Posterior cingulate gyrus (tissue), 11 donors: ENCODE data around the gene FRS2.

ENCODE experiments used
- DNase-seq, 10 donors: peaks; one replicate each; pipeline versions ENCODE4 v3.0.0 to v3.0.0-alpha.2; 2020 to 2021; ENCODE audit warnings: mixed read lengths in 3 of 10
- intact Hi-C: fragments of 100-400 bp; cut with DNase I; formaldehyde crosslinking; loops from one replicate; pipeline ENCODE4 v1.15.1; 2023

FRS2 gene

DNA sequence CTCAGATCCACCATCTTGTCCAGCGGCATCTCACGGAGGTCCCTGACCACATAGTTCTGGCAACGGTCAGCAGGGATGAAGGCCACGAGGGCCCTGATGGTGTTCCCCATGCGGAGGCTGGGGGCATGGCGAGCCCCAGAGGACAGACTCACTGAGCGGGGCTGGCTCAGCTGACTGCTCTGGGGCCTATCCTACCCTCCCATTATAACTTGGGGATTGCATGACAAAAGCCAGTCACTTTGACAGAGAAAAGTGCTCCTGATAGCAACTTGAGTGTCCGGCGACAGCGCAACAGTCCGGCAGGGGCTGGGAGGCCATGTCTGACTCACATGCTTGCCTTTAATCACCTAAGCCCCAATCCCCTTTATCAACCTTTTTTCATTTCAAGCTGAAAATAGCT lies 140.5 kb downstream of the FRS2 start, which contains the start of gene LRRC10:
TSS of gene LRRC10 (minus strand) at position 179 of the 400 bp plus-strand sequence. CDS start at position 110, 69 bp downstream.
- intact Hi-C loops, result no loop called here
- no peak for DNase-seq

DNA sequence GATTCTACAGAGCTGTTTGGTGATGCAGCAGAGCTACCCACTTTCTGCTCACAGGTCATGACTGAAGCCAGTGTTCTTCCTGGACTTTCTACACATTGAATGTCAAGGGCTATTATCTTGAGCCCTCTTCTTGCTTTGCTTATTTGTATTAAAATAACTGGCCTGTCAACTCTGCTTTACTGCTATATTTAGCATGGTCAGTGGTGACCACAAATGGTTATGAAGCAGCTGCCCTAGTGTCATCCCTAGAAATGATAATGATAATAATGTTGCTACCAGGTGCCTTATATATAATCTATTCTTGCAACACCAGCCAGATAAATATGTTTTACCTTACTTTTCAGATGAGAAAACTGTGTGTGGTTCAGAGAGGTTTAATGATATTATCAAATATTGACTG lies 143.2 kb downstream of the FRS2 start:
- DNase-seq, result no peak
- intact Hi-C loops, result no loop called here

DNA sequence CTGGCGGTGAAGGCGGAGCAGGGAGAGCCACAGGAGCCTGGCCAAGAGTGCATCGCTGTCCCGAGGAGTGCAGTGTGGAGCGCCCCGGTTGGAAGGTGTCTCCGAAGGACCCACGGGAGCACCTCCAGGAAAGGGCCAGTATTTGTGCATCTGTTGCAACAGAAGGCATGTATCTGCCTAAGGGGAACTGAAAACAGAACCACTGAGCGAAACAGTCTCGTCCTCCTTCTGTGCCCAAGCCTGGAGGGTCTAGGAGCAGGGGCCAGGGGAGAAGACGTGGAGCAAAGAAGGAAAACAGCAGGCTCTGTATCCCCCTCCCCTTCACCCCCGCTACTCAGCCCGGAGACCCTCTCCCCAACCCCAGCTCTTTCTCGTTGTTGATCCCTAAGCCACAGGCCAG lies 145.8 kb downstream of the FRS2 start:
- DNase-seq, result no peak

DNA sequence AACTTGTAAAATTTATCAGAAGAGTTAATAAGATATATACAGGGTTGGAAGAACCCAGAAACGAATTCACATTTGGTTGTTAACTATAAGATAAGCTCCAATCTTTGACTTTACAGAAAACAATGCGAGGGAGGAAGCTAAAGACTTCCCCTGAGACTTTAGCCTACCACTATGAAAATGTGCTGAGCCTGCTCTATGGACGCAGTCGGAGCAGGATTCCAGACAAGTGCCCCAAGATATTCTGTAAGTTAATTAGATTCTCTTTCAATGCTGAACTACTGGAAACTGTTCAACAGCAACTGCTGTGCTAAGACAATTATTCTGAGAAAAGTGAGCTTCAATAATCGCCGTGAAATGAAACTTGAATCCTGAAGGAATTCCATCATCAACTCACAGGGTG lies 148.9 kb downstream of the FRS2 start:
- intact Hi-C loops, result no loop called here
- DNase-seq, result no peak

More for the DNA sequence above, 145.8 kb downstream of the FRS2 start:
- intact Hi-C loops, result no loop called here

DNA sequence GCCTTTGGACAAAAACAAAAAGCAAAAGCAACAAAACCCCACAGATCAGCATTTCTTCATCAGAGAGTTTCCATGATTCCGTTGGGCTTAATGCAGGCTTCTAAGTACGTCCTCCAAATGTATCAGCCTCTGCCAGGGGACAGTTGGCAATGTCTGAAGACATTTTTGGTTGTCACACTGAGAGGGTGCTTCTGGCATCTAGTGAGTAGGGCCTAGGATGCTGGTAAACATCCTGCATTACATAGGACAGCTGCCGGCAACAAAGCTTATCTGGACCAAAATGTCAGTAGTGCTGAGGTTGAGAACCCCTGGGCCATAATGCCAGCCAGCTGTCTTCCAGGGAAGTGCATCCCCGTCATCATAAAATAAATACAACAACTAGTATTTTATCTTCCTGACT lies 149.9 kb downstream of the FRS2 start:
- intact Hi-C loops, result no loop called here
- DNase-seq, result no peak

DNA sequence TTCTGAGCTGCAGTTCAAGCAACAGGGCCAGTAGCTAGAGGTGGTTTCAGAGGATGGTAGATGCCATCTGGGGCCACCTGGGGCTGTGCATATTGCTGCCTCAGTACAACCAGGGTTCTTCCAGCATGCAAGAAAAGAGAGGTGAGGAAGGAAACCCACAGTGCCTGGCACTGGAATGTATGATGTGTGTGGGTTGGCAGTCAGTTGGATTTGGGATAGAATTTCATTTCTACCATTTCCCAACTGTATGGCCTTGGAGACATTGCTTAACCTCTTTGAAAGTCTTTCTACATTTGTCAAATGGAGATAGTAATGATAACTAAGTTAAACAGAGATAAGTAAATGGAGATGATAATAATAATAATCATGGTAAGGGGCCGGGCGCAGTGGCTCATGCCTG lies 150.7 kb downstream of the FRS2 start:
- intact Hi-C loops, result no loop called here
- no peak for DNase-seq

DNA sequence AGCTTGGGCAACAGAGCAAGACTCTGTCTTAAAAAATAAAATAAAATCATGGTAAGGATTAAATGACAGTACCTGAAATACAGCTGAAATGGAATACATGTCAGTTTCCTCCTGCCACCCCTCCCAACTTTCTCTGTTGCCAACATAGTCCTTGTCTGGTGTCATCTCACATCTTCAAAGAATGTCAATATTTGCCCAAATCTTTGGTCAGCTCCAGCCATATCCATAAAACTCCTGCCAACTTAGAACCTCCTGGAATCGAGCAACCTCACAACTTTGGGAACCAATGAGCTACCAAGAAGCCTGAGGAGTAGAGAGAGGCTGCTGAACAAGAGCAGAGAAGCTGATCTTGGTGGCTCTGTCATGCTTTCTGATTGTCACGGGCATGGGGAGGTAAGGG lies 151.4 kb downstream of the FRS2 start:
- intact Hi-C loops, result no loop called here
- DNase-seq, result no peak

DNA sequence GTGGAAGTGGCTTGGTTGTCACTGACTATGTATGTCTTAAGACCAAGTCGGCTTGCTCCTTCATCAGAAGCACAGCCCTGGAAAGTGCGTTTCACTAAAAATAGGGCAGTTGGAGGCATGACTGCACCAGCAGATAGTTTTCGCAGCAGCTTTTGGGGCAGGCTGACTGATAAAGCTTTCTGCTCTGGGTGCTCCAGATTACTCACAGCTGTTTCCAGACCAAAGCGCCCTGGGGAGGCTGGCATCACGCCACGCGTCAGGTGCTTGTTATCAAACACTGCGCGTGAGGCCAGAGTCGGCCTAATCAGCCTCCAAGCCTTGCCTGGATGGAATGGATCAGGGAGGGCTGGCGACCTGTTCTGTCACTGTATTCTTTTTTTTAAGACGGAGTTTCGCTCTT lies 153.8 kb downstream of the FRS2 start:
- DNase-seq, result peak in 6 of 10 donors; percentile 11 to 84 (median 32)
- intact Hi-C loops, result no loop called here

DNA sequence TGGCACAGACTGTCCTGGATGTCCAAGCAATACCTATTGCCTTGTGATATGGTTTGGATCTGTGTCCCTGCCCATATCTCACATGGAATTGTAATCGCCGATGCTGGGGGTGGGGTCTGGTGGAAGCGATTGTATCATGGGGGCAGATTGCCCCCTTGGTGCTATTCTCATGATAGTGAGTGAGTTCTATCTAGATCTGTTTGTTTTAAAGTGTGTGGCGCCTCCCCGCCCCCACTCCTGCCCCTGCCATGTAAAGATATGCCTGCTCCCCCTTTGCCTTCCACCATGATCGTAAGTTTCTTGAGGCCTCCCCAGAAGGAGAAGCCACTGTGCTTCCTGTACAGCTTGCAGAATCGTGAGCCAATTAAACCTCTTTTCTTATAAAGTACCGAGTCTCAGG lies 157.3 kb downstream of the FRS2 start:
- intact Hi-C loops, result no loop called here
- DNase-seq, result no peak
